Kidney glomerular epithelial cell (primary cell): ENCODE measurements around the gene ANKS1B.

Experiments used
- DNase-seq: peaks from one replicate; lab custom pipeline; 2025; lab: John Stamatoyannopoulos, UW

ANKS1B gene

DNA sequence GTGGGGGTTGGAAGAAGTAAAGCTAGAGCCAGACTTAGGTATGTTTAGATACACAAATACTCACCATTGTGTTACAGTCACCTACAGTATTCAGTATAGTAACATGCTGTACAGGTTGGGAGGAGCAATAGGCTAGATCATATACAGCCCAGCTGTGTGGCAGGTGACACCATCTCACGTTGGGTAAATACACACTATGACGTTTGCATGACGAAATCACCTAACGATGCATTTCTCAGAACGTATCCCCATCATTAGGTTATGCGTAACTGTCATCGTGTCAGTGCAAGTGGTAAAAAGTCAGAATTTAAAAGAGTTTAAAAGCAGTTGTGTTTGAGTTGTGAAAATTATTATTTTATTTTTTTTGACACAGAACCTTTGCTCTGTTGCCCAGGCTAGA, 1172.5 kb downstream of the ANKS1B start:
- no peak for DNase-seq

DNA sequence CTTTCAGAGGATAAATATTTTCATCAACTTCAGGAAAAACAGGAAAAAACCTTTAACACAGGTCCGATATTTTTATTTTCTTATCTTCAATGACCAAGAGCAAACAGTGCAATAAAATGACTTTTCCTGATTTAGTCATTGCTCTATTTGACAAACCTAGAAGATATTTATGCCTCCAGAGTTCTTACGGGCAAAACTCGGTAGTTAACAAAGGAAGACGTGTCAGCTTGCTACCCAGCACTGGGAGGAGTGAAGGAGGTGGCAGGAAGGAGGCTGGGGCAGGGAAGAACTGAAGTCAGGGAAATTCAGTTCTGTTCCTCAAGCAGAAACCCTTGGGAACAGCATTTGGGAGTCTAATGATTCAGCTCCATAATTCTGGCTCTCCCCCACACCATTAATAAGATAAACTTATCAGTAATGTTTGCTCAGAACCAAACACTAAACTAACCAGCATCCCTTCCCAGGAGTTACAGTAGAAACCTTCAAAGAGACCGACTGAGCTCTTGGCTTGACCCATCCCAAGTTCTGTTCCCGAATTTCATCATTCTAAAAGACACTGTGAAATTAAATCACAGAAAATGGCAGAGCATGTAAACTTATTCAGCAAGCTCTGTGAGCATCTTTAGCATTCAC, 1176.4 kb downstream of the ANKS1B start:
- no peak for DNase-seq

DNA sequence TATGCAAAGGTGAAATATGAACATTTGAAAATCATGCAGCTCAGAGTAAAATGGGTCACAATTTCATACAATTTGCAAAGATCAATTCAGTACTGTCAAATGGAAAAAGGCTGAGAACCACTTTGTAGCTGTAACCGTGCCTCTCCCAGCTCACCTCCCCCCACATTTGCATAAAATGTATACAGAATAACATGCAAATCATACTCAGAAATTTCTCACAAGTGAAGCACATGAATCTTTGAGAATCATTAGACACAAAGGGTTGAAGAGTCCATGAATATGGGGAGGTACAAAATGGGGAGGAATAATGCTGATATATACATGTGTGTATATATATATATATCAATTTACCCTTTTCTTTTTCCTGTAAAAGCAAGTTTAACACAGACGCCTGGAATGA, 1177.5 kb downstream of the ANKS1B start:
- no peak for DNase-seq

DNA sequence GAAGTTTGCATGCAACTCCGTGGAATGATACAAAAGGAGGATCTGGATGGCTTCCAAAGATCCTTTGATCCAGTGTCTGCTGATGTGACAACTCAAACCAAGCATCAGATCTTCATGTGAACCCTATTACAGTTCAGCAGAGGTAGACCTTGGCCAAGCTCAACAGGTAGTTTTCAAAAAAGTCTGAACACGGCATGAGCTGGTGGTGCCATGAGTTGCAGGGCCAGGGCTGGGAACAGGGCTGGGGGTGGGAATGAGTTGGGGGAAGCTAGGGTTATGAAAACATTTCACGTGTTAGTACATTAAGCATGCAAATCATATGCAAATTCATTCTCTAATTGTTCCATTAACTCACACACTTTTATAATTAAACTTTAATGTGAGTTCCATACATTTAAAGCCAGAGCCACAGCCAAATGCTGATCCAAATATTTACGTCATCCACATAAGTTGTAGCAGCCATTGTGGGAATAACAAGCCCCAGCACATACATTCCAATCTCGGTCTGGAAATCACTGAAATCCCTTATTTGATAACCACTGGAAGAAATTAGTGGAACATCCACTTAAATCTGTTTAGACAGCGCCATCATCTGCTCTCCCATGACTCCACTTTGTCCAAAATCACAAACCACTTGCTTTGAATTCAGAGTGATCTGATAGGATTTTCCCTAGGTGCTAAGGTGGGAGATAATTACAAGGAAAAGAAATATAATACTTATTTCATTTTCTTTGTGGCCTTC, 1181.1 kb downstream of the ANKS1B start:
- DNase-seq: no peak

DNA sequence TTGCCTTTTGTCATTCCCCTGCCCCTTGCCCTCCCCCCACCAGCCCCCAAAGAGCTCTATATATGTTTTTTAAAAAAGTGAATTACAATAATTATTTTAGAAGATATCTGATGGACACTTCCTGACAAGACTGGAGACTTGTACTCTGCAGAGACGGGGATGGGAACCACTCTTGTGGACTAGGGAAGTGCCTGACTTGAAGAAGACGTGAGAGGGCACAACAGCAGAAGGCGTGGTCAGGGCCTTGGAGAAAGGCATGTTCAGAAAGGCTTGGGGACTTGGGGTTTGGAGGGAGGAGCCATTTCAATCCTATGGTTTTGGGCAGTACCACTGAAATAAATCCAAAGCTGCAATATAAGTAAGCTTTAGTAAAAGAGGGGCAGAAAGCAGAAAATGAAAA, 1184.9 kb downstream of the ANKS1B start:
- DNase-seq: no peak

DNA sequence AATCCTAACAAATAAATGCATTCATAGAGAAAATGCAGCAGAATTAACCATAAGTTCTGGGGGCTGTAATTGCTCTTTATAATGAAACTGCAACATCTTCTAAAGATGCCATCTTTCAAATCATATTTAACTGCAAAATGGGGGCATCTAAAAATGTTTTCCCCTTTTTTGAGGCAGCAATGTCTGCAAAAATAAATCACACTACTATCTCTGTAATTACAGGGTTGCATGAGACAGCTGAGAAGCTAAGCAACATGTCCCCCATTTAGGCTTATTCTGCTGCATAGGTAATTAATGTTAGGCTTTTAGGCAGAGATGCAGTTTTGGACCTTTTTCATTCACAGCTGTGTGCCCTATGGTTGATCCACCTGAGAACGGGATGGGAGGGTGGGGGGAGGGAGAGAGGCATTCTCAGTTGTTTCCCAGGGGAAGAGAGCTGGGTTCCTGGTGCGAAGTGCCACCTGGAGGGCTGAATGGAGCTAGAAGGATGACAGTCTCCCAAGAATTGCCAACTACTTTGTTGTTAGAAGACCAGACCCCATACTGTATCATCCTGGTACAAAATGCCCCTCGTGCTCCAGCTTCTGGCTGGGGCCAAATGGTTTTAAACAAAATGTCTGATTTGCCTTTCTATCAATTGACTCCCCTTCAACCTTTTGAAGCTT, 1185.5 kb downstream of the ANKS1B start:
- no peak for DNase-seq

DNA sequence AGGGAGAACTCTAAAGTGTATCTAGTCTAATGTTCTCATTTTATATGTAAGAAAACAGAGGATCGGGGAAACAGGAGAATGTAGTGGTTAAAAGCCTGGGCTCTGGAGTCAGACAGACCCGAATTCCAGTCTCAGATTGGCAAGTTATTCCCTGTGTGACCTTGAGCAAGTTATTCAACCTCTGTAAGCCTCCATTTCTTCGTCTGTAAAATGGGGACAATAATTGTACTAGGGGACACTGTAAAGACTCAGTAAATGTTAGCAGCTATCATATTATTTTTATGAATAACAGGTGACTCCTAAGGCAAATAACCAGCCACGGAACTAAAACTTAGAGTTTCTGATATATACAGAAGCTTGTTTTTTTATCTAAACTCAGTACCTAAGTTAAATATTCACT, 1187.5 kb downstream of the ANKS1B start:
- no peak for DNase-seq

DNA sequence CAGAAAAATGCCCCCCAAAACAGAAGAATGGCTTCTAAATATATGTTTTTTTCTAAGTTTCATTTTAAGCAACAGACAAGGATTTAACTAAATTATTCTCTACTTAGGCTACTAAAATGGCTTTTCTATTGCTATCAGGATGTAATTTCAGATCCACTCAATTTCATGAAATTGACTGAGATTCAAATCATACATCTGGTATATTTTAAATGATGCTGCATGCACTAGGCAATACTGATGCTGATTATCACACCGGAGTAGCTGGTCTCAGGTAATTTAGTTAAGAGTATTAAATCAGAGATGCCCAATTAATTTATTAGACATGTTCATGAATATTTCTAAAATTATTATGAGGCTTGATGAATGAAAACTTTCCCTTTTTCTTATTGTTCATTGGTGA, 1188.0 kb downstream of the ANKS1B start:
- DNase-seq: no peak

DNA sequence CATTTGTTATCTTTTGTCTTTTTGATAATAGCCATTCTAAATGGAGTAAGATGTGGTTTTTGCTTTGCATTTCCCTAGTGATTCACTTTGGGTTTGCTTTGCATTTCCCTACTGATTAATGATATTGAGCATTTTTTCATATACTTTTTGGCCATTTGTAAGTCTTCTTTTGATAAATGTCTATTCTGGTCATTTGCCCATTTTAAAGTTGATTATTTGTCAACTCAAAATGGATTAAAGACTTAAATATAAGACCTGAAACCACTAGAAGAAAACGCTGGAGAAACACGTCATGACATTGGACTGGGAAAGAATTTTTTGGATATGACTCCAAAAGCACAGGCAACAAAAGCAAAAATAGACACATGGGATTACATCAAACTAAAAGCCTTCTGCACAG, 1191.6 kb downstream of the ANKS1B start:
- no peak for DNase-seq

DNA sequence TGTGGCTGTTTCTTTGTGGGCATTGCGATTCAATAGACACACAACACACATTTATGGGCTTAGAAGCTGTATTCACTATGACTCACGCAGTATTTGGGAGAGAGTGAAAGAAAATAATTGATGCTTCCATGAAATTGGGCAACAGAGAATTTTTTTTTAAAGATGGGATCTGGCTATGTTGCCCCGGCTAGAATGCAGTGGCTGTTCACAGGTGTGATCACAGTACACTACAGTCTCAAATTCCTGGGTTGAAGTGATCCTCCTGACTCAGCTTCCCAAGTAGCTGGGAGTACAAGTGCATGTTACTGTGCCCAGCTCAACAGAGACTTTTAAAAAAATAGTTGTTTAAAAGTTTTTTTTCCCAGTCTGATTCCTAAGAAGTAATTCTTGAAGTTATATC, 1193.3 kb downstream of the ANKS1B start:
- no peak for DNase-seq

DNA sequence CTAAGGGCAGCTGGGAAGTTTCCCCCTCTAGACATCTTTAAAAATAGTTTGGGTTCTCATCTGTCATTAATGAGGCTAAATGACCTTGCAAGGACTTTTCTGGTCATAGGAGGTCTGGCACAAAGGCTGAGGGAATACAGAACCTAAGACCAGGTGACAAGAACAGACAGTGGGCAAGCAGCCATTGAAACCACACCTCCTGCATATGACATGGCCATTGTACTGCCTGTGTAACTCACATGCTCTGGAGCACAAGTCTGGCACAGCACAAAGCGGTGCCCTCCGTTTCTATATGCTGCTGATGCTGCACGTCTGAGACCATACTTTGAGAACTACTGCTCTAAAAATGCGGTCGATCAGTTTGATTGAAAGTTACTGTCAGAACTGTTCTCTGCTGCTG, 1196.3 kb downstream of the ANKS1B start:
- DNase-seq: no peak

DNA sequence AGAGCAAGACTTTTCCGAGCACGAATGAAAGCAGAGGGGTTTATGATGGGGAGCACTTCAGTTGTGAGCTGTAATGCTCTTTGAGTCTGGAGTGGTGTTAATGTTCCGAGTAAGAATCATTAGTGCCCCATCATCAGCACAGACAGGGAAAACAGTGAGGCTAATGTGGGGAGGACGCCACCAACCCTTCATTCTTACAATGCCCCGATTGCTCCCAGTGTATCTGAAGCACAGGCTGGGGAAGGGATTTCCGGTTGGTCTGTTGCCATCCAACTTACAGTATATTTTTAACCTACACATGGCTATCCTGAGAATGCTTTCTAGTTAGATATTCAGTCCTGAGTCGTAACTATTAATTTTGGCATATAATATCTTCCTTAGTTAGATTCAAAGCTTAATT, 1198.1 kb downstream of the ANKS1B start:
- no peak for DNase-seq

DNA sequence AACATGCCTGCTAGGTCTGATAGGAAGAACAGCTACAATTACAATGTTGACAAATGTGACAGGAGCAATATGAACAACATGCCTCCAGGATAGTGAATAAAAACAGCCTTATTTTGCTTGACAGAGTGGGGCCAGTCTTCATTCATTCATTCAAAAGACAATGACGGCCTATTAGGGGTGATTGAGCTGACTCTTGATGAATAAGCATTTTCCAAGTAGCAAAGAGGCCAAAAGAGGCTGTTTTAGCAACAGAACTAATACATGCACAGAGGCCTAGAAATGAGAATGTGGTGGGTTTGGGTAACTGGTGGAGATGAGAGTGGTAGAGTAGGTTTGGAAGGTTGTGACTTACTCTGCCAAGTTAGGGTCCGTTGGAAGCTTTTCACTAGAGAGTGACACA, 1201.3 kb downstream of the ANKS1B start:
- DNase-seq: no peak

DNA sequence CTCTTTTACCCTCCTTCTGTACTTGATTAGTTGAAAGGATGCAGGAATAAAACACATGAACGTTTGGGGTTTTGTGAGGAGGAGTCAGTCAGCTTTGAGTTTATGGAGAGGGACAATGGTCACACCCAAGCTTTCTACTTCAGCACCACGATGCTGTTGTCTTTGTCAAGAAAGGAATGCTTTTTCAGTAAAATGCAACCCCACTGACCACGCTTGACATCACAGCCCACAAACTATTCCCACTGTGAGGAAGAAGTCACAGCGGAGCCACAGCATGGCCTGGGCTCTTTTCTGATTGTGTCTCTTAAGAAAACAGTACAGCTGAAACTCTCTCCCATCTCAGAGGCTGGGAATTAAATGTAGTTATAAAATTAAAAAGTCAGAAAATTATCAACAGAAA, 1204.5 kb downstream of the ANKS1B start:
- DNase-seq: no peak

DNA sequence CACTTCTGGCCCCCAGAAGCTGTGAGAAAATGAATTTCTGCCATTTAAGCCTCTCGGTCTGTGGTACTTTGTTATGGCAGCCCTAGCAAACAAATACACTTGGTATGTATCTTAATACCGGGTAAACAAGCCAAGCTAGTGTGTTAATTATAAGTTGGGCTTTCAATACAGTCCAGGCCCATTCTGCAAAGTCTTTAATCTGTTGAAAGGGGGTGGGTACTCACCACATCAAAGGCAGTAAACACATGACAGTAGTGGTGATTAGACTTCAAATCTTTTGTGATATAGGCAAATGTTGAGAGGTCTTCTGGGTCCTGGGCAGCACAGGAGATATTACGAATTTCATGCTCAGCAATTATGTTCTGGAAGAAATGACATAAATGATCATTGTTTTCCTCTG, 1211.9 kb downstream of the ANKS1B start:
- no peak for DNase-seq

DNA sequence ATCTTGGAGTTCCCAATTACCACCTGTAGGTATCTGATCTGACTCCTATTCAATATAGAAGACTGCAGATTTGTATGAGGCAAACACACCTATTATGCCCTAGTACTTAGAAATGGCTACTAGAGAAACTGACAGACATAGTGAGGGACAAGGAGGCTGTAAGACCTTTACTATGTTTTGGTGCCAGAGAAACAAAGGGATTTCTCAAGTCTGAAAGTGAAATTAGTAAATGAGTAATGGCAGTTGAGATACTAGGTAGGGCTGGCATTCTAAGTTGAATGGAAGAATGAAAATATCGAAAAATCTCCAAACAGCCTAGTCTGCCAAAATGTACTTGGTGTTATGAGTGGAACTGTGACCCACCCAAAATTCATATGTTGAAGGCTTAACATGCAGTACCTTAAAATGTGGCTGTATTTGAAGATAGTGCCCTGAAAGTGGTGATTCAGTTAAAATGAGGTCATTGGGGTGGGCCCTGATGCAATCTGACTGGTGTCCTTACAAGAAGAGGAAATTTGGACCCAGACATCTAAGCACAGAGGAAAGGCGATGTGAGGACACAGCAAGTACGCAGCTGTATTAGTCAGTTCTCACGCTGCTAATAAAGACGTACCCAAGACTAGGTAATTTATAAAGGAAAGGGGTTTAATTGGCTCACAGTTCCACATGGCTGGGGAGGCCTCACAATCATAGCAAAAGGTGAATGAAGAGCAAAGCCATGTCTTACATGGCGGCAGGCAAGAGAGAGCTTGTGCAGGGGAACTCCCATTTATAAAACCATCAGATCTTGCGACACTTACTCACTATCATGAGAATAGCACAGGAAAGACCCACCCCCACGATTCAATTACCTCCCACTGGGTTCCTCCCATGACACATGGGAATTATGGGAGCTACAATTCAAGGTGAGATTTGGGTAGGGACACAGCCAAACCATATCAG, 1212.7 kb downstream of the ANKS1B start:
- no peak for DNase-seq

DNA sequence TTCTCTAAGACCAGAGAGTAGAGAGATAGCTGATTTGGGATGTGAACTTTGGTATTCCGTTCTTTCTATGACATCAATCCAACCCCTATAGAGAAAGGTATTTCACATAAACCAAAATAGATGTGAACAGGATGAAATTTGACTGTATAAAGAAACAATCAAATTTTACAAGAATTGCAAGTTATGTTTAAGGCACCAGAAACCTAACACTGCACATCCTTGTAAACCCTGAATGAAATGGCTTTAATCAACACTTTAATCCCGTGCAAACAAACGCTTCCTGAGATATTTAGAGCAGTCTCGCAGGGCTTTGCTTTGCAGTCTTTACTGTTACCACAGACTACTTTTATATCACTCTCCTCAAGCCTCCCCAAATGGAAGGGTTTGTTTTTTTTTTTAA, 1214.5 kb downstream of the ANKS1B start:
- DNase-seq: no peak

DNA sequence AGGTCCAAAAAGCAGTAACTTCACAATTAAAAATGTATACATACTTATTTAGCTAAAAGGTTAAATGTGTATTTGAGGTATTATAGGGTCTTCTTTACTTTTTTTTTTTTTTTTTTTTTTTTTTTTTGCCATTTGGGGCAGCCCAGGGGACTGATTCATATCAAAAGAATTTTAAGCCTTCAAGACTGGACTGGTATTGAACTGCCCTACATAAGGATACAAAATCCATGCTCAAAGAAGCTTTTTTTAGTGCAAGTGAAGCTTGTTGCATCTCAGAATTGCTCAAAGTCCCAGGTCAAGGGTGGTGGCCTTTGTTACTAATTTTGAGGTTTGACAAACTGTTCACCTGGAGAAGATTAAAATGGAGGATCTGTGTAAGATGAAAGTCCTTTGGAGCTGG, 1215.7 kb downstream of the ANKS1B start:
- no peak for DNase-seq

DNA sequence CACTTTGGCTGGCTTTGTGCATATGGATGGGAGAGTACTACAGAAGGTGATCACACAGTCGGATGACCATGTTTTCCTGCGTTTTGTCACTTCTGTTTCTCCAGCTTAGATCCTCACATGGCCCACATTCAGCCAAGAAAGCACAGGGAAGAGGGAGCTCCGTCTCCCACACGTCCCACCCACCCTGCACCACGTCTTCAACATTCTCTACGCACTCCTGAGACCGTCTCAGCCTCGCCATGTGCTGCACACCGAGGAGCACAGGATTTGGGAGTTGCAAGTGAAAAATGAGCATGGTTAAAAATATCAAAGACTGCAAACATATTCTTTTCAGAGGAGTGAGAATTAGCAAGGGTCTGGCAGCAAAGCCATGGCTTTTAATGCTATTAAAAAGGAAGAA, 1217.5 kb downstream of the ANKS1B start:
- DNase-seq: no peak

DNA sequence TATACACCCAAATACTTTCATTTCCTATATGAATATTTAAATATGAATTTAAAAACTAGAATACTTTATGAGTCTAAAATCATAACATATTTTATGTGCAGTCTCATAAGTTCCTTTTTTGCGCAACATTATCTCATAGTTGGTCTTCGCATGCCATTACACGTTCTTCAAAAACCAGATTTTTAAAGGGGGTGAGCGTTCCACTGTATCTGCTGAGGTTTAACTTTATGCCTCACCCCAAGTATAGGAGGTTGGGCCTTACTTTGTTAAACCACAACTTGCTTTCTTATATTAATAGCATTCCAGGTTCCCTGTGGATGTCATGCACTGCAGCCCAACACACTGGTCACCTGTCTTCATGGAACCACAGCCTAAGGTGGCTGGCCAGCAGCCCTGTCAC, 1221.1 kb downstream of the ANKS1B start:
- no peak for DNase-seq

DNA sequence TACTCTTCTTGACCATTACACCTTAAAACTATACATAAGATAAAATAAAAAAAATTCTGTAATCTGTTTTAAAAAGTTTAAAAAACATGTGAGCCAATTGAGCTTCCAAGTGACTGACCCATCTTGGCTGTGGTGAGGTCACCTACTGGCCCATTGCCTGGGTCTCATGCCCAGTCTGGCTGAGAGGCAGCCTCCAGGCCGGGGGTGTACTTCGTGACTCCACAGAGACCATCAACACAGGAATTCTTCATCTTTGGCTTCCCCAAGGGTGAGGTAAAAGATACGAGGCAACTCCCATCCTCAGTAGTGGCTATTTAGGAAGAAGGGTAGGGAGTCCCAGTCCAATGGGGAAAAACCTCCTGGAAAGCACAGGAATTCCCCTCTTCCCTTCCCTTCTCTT, 1226.4 kb downstream of the ANKS1B start:
- DNase-seq: no peak

DNA sequence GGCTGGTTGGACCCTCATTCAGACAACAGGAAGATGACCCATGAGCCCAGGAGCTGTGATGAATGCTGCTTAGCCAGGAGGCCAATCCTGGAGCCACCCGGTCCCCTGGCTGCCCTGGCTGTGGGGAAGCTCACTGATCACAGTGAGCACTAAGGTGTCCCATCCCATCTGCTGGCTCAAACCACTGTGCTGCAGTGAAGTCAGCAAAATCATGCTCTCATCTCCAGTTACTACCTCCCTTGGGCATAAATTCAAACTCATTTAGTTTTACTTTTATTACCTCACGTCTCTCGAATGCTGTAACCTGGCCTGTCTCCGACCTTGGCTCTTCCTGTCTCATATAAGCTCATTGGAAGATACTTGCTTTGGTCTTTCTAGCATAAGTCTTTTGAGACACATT, 1227.3 kb downstream of the ANKS1B start:
- no peak for DNase-seq
